Measurements from ENCODE around the gene ADAMTS6.

Gene ADAMTS6

GRCh38 chr5:65144136-65144871 lies 337.4 kb downstream of the ADAMTS6 start:
- DNase-seq (ENCODE audit: low read depth) = no peak

GRCh38 chr5:65142511-65143011 lies 339.2 kb downstream of the ADAMTS6 start:
- no peak for DNase-seq (ENCODE audit: low read depth)

GRCh38 chr5:65142016-65142415 lies 339.7 kb downstream of the ADAMTS6 start:
- no peak for DNase-seq (ENCODE audit: low read depth)

GRCh38 chr5:65141493-65141892 lies 340.2 kb downstream of the ADAMTS6 start:
- no peak for DNase-seq (ENCODE audit: low read depth)

- no peak for DNase-seq (ENCODE audit: low read depth)
These were observed 344.1 kb downstream of the ADAMTS6 start for GRCh38 chr5:65137631-65138030.

GRCh38 chr5:65133477-65134110 lies 348.1 kb downstream of the ADAMTS6 start:
- no peak for DNase-seq (ENCODE audit: low read depth)

- DNase-seq (ENCODE audit: low read depth) = no peak
These were observed 349.3 kb downstream of the ADAMTS6 start for GRCh38 chr5:65132386-65132785.

GRCh38 chr5:65128226-65128625 lies 353.5 kb downstream of the ADAMTS6 start:
- no peak for DNase-seq (ENCODE audit: low read depth)

GRCh38 chr5:65127161-65127901 lies 354.4 kb downstream of the ADAMTS6 start:
- no peak for DNase-seq (ENCODE audit: low read depth)

- no peak for DNase-seq (ENCODE audit: low read depth)
These were observed 355.1 kb downstream of the ADAMTS6 start for GRCh38 chr5:65126542-65127069.

GRCh38 chr5:65125591-65126541 lies 355.9 kb downstream of the ADAMTS6 start:
- no peak for DNase-seq (ENCODE audit: low read depth)

- DNase-seq (ENCODE audit: low read depth) = no peak
These were observed 359.8 kb downstream of the ADAMTS6 start for GRCh38 chr5:65121880-65122436.

- DNase-seq (ENCODE audit: low read depth) = no peak
These were observed 361.3 kb downstream of the ADAMTS6 start for GRCh38 chr5:65120371-65120967.

- DNase-seq (ENCODE audit: low read depth) = no peak
These were observed 364.2 kb downstream of the ADAMTS6 start for GRCh38 chr5:65117525-65117924.

- no peak for DNase-seq (ENCODE audit: low read depth)
These were observed 367.9 kb downstream of the ADAMTS6 start for GRCh38 chr5:65113771-65114170.

- DNase-seq (ENCODE audit: low read depth) = no peak
These were observed 369.6 kb downstream of the ADAMTS6 start for GRCh38 chr5:65111961-65112658.

- no peak for DNase-seq (ENCODE audit: low read depth)
These were observed 372.7 kb downstream of the ADAMTS6 start for GRCh38 chr5:65108786-65109743.

GRCh38 chr5:65105301-65105700 lies 376.4 kb downstream of the ADAMTS6 start:
- no peak for DNase-seq (ENCODE audit: low read depth)

- DNase-seq (ENCODE audit: low read depth) = no peak
These were observed 376.9 kb downstream of the ADAMTS6 start for GRCh38 chr5:65104831-65105230.

All from stimulated activated CD8-positive, alpha-beta memory T cell treated with anti-CD3 and anti-CD28 coated beads, Interleukin-7, amount 100 ng/mL, for 24 hours (primary cell).